Hindlimb muscle (tissue), 1 donor: ENCODE measurements around the gene ZMYND19. TPM values are rescaled to one million over a fixed set of nuclear protein-coding genes. Genes with fewer than 3 reads are reported as not detected.
"Not testable (repeated sequence)": the region's sequence is repeated elsewhere in the genome, so short reads cannot be mapped to it uniquely, and the experiment has no call there.

ENCODE experiments used
- DNase-seq: peaks from one replicate; pipeline ENCODE4 v3.0.0-alpha.2; 2013
- polyA plus RNA-seq: library from polyadenylated mRNA; unstranded; fragments of 120-200 nt; gene quantifications from one replicate; pipeline ENCODE4 v1.2.1, GENCODE V29; 2013; ENCODE audit not compliant: insufficient read length

The ZMYND19 gene
- polyA plus RNA-seq, 1 donor: 19.0 TPM

GRCh38 chr9:137613738-137614523 is 23.6 kb upstream of the ZMYND19 start:
- no peak for DNase-seq

DNA sequence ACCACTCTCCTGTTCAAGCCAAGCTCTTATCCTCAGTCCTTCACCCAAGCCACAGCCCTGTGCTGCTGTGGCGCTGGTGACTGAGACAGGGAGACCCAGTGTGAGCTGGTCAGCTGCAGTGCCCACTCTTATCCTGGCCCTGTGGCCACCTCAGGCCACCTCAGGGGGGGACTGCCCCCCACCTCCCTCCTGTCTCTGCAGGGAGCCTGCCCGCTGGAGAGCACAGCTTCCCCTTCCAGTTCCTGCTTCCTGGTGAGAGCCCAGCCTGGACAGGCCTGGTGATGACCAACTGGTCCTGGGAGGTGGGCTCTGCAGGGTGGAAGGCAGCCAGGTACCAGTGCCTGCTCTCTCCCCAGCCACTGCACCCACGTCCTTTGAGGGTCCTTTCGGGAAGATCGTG is 22.9 kb upstream of the ZMYND19 start:
- DNase-seq: no peak

- DNase-seq: no peak
These were observed 22.4 kb upstream of the ZMYND19 start for GRCh38 chr9:137612741-137613142.

DNA sequence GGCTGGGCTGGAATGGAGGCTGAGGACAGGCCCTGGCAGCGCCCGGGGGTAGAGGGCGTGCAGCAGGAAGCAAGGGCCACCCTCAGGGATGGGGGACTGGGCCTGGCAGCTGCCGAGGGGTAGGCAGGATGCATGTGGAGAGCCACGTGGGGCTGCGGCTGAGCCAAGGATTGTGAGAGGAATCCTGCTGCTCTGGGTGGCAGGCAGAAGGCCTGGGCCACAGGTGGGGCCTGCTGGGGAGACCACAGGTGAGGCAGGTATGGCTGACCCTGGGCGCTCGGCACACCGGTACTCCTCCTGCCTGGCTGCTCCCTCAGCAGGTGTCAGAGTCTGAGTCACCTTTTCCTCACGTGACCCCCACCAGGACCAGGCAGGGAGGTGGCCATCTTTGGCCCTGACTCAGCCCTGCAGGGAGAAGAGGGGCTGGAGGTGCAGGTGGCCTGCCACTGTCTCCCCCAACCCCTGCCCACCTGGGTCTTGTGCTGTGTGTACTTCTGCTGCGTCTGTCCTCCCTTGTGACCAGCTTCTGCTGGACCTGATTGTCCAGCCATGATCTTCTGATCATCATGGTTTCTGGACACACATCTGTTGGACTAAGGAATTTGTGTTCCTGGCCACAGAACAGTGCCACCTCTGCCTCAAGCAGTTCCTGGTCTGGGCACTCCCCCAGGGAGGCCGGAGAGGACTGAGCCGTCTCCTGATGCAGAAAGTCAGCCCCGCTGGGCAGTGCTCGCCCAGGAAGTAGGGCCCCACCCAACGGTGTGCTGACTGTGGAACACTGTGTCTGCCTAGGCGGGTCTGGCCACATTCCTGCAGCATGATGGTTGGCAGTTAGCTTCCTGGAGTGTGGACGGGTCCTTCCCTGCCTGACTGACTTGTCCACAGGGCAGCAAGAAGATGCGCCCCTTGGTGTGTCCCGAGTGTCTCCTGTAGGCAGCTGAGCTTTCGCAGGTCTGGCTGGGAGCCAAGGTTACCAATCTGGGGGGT is 21.6 kb upstream of the ZMYND19 start:
- no peak for DNase-seq

DNA sequence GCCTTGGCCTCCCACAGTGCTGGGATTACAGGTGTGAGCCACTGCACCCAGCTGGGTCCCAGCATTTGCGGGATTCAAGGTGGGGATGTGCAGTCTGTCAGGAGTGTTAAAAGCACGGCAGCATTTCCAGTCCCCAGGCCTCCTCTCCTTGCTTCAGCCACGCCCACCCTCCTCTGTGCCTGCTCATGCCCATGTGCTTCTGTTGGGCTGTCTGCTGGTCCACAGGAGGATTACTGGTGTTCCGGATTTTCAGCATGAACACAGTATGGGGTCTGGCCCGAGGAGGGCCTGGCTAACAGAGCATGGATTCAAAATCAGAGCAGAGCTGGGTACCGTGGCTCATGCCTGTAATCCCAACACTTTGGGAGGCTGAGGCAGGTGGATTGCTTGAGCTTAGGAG is 20.6 kb upstream of the ZMYND19 start:
- no peak for DNase-seq

DNA sequence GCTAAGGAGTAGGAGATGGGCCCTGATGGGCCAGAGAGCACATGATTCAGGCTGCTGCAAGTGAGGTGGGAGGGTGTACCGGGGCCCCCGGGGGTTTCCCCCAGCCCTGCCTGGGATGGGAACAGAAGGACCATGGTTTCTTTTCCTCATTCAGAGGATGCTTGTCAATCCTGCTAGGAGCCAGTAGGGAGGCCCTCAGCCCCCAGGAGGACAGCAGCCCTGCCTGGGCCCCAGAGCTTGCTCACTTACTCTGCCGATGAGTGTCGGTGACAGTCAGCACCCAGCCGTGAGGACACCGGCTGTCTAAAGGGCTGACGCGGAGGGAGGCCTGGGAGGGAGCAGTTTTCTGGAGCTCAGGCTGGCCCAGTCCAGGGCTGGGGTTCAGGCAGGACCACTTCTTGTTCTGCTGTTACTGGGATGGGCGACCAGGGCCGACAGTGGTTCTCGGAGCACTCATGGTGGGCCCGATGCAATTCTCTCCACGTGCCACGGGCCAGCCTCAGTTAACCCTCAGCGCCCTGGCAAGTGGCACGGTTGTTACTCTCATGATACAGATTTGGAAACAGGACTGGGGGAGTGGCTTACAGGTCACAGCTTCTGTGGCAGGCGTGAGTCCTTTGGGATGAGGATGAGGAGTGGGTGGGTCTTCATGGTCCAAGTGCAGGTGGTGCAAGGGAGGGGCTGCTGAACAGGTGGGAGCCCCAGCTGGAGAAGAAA is 17.0 kb upstream of the ZMYND19 start:
- no peak for DNase-seq

GRCh38 chr9:137606734-137607138 is 16.4 kb upstream of the ZMYND19 start:
- no peak for DNase-seq

DNA sequence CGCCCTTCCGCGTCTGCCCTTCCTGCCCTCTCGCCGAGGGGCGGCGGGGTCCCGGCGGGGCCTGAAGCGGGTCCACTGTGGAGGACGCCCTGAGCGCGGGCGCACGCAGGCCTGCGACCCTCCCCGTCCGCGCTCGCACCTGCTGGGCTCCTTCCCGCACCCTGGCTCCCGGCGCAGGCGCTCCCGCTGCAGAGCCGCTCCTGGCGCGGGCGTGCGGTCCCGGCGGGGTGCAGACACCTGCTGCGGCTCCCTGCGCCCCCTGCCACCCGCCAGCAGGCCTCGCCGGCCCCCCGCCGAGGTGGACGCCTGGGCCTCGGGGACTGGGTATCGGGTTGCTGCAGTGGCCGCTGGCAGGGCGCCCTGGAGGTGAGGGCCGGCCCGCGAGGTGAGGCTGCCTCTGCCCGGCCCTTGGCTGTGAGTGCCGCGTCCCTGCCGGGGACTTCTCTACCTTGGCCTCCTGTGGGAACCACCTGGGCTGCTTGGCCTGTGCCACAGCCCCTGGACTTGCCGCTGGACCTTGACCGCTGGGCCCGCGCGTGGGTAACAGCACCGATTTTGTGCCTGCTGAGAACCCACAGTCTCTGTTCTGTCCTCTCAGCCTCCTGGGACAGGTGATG is 15.8 kb upstream of the ZMYND19 start:
- no peak for DNase-seq

GRCh38 chr9:137605121-137606004 is 15.1 kb upstream of the ZMYND19 start, which contains the start of gene ARRDC1:
Gene ARRDC1, plus strand, starts transcription at chr9:137605686. Its CDS starts 32 bp downstream, at chr9:137605718.
- peak; percentile 83 for DNase-seq

DNA sequence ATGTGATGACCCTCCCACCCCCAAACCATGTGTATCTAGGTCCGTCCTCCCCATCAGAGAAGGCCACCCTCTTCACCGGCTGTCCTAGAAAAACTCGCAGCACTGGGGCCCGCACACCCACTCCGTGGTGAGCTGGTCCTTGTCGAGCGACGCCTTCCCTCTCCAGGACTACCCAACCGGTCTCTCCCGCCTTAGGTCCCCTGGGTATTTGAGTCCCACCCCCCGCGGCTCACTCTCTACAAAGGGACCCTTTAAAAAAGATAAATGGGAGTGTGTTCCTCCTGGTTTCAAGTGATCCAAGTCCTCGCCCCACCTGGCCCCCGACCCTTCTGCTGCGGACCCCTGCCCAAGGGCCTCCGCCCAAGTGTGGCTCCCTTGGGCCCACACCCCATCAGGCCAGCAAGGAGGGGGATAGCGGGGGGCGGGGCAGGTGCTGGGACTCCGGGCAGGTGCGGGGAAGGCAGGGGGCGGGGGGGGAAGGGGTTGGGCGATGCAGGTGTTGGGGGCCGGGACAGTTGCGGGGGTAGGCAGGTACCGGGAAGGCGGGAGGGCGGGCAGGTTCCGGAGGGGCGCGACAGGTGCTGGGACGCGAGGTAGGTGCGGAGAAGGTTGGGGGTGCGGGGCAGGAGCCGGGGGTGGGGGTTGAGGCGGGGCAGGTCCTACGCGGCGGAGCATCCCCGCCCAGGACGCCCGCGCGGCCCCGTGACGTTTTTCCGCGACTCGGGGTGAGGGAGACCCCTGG is 14.2 kb upstream of the ZMYND19 start:
- DNase-seq: no peak

GRCh38 chr9:137603879-137604278 is 13.6 kb upstream of the ZMYND19 start:
- no peak for DNase-seq

- no peak for DNase-seq
These were observed 12.3 kb upstream of the ZMYND19 start for GRCh38 chr9:137602661-137603060.

- DNase-seq: no peak
These were observed 8.6 kb upstream of the ZMYND19 start for GRCh38 chr9:137598943-137599342.

- not testable (repeated sequence) for DNase-seq
These were observed 6.3 kb upstream of the ZMYND19 start for GRCh38 chr9:137596577-137596976.

DNA sequence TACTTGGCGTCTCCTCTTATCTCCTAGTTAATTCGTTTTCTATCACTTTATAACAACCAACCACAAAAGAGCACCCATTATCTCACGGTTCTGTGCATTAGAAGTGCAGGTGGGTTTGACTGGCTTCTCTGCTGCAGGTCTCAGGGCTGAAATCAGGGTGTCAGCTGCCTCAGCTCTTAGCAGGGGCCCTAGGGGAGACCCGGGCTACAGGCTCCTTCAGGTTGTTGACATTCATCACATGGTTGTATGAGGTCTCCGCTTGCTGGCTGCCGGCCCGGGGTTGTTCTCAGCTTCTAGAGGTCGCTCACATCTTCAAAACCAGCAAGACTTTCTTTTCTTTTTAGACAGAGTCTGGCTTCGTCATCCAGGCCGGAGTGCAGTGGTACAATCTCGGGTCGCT is 2.9 kb upstream of the ZMYND19 start:
- no peak for DNase-seq

DNA sequence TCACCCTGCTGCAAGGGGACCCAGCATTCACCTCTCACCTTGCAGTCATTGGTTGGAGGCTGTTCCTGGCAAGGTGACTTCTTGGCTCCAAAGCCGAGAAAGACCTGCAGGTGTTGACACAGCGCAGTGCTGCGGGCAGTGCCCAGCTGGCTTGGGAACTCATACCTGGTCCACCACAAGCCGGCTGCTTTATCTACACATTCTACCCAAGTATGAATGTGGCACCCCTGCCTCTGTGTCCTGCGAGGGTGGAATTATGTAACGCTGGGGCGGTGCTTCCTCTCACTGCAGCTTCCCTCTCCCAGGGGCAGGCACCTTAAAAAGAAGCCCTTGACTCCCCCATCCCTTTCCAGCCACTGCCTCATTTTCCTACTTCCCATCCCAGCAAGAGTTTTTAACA is 2.5 kb upstream of the ZMYND19 start:
- no peak for DNase-seq

- no peak for DNase-seq
These were observed 216 bp downstream of the ZMYND19 start for GRCh38 chr9:137590123-137590468.

- no peak for DNase-seq
These were observed 730 bp downstream of the ZMYND19 start for GRCh38 chr9:137589441-137590122.

DNA sequence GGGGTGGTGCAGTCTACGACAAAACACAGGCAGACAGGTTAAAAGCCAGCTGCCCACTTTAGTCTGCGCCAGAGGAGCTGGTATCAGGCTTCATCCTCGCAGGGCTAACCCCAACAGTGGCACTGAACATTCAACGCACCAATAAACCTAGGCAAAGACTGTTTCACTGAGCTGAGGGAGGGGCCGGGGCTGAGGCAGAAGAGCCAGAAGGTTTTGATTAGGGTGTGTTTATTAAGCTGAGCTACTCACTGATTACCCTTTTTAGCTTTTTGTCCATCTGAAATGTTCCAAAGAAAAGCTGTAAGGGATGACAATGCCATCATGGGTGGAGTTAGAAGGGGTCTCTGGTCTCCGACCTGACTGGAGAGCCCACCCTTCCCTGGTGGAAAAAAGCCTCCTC is 1.4 kb downstream of the ZMYND19 start:
- DNase-seq: no peak

GRCh38 chr9:137588311-137588710 is 2.0 kb downstream of the ZMYND19 start:
- DNase-seq: no peak
